ENCODE results near the gene PTPN1.

Gene PTPN1

DNA sequence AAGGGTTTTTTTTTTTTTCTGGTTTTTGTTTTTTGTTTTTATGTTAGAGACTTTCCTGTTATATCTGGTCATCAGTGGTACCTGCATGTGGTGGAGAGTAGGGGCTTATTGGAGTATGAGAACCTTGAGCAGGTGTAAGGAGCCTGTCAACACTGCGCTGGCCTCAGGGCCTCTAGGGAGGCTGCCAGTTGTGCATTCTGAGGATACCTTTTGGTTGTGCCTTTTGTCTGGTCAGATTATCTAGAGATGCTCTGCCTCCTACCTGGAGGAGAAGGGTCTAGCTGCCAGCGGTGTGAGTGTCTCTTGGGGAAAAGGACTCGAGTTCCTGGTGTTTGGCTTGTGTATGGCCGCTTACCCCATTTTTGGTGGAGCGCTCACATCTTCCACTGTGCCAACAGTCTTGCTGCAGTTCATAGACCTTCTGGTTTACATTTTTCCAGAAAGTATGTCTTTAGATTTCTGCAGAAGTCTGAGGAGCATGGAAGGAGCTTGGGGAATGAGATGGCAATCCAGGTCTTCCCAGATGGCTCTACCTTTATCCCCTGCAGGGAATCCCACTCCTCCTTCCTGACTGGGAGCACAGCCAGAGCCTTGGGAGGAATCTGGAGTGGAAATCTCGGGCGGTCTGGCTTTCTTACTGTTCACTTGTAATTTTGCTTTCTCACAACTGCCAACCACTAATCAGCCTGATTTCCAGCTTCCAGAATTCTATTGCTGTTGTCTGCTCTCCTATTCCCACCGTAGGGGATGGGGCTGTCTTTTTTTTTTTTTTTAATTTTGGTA, 49.9 kb downstream of the PTPN1 start (continued):
- TF ChIP-seq, protein P1, sequence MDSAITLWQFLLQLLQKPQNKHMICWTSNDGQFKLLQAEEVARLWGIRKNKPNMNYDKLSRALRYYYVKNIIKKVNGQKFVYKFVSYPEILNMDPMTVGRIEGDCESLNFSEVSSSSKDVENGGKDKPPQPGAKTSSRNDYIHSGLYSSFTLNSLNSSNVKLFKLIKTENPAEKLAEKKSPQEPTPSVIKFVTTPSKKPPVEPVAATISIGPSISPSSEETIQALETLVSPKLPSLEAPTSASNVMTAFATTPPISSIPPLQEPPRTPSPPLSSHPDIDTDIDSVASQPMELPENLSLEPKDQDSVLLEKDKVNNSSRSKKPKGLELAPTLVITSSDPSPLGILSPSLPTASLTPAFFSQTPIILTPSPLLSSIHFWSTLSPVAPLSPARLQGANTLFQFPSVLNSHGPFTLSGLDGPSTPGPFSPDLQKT (IDR thresholded peaks at IDR 0.05; ENCODE audit: borderline replicate concordance, low read depth, low read length), result no peak
- TF ChIP-seq, protein P2, sequence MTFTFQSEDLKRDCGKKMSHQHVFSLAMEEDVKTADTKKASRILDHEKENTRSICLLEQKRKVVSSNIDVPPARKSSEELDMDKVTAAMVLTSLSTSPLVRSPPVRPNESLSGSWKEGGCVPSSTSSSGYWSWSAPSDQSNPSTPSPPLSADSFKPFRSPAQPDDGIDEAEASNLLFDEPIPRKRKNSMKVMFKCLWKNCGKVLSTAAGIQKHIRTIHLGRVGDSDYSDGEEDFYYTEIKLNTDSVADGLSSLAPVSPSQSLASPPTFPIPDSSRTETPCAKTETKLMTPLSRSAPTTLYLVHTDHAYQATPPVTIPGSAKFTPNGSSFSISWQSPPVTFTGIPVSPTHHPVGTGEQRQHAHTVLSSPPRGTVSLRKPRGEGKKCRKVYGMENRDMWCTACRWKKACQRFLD (tag by site-specific recombination; IDR thresholded peaks at IDR 0.05), result no peak
- TF ChIP-seq ZNF670 (tag by site-specific recombination; IDR thresholded peaks at IDR 0.05; ENCODE audit: low read depth) (no peak), RBAK (tag by site-specific recombination; IDR thresholded peaks at IDR 0.05) (no peak)

DNA sequence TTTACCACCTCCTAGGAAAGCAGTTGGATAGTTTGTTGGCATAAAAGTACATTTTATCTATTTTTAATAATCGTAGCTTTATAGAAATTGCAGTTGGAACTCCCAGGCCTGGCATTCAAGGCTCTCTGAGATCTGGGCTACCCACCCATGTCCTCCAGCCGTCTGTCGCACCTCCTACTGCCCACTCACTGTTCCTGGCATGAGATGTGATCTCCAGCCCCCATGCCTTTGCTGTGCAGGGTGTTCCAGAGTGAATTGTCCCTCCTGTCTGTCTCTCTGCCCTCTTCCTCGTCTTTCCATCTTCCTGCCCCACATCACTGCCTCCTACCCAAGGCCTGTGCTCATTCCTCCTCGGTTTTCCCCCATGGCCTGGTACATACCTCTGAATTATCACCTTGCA, 50.7 kb downstream of the PTPN1 start:
- Histone ChIP-seq H3K4me3 (ENCODE audit: low read depth, low read length) (no peak overlapping the region), H3K4me1 (ENCODE audit: control insufficient read depth, insufficient read depth, low read length) (peaks cover 3% of the 10 kb centered on the region), H3K27ac (ENCODE audit: extremely low read depth, low read depth, low read length) (no peak overlapping the region), H3K9me3 (ENCODE audit: control insufficient read depth, insufficient read depth, low read depth, low read length) (no peaks in the 10 kb centered on the region), H3K36me3 (ENCODE audit: control insufficient read depth in 2 of 2, insufficient read depth in 1 of 2, low read length in 2 of 2) (peaks cover 0 to 25% of the 10 kb centered on the region in 2 experiments; a peak in 1 of 3 replicates)
- TF ChIP-seq ZNF623 (tag by site-specific recombination; IDR thresholded peaks at IDR 0.05) (no peak), ZFHX2 (tag by site-specific recombination; conservative IDR thresholded peaks at IDR 0.05) (peak; percentile 50), SCRT1 (tag by site-specific recombination; IDR thresholded peaks at IDR 0.05; ENCODE audit: borderline replicate concordance) (no peak), EGR2 (tag by site-specific recombination; IDR thresholded peaks at IDR 0.05; ENCODE audit: low read depth) (peak; percentile 73)
- CTCF ChIA-PET, result interaction anchor here (0.7 to 1.4 kb wide), 4 partner anchors 9 to 1875 kb away, joined by 3 to 6 read pairs (median 4); no protein-coding TSS in a partner anchor
- POLR2A ChIA-PET, result no interaction called here

DNA sequence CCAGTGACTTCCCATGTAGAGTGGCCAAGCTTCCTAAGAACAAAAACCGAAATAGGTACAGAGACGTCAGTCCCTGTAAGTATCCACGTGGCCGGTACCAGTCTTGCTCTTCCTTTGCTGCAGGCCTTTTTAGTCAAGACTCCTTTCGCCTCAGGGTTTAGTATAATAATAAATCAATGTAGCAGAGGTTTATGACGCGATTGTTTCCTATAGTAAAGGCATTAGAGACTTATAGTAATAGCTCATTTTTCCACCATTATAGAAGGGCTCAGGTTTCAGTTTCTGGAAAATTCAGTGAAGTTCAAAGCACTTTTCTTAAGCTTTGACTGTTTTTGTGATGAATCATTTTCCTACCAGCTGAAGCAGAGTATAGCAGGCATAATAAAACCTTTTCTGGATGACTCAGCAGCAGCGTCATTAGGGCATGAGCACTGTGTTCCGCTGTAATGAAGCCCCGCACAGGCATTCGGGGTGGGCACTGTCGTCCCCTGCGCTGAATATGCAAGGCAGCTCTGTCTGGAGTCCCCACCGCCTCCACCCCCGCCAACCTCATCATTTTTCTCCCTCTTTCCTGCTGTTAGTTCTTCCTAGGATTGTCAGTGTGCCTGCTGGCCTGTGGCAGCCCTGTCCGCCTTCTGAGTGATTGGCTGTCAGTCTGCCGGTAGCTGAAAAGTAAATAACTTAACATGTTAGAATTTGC, 51.3 kb downstream of the PTPN1 start:
- Histone ChIP-seq H3K9me3 (ENCODE audit: control insufficient read depth, insufficient read depth, low read depth, low read length) (no peaks in the 10 kb centered on the region), H3K4me3 (ENCODE audit: low read depth, low read length) (no peak overlapping the region), H3K4me1 (ENCODE audit: control insufficient read depth, insufficient read depth, low read length) (peaks cover 3% of the 10 kb centered on the region), H3K36me3 (ENCODE audit: control insufficient read depth in 2 of 2, insufficient read depth in 1 of 2, low read length in 2 of 2) (peaks cover 0 to 32% of the 10 kb centered on the region in 2 experiments; a peak in 1 of 3 replicates), H3K27ac (ENCODE audit: extremely low read depth, low read depth, low read length) (no peak overlapping the region)
- CTCF ChIA-PET, result interaction anchor here (0.7 to 1.5 kb wide), 8 partner anchors 9 to 1874 kb away, joined by 3 to 6 read pairs (median 4); no protein-coding TSS in a partner anchor
- POLR2A ChIA-PET, result interaction anchor here (1.1 kb wide), 1 partner anchor 51 kb away, joined by 4 read pairs; no protein-coding TSS in a partner anchor
- TF ChIP-seq, protein P3, sequence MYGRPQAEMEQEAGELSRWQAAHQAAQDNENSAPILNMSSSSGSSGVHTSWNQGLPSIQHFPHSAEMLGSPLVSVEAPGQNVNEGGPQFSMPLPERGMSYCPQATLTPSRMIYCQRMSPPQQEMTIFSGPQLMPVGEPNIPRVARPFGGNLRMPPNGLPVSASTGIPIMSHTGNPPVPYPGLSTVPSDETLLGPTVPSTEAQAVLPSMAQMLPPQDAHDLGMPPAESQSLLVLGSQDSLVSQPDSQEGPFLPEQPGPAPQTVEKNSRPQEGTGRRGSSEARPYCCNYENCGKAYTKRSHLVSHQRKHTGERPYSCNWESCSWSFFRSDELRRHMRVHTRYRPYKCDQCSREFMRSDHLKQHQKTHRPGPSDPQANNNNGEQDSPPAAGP (tag by site-specific recombination; IDR thresholded peaks at IDR 0.05), result 0 out of 2 replicates have a peak, but pooled peaks have one; percentile 26
- TF ChIP-seq OVOL3 (tag by site-specific recombination; IDR thresholded peaks at IDR 0.05), result no peak
- TF ChIP-seq ZEB2 (tag by site-specific recombination; IDR thresholded peaks at IDR 0.05), result peak; percentile 78; the same call in 1 of the 2 replicates
- TF ChIP-seq TRIM28 (IDR thresholded peaks at IDR 0.05; ENCODE audit: borderline replicate concordance, low read length), result peak; percentile 41; the same call in 1 of the 2 replicates
- peak; percentile 70 for TF ChIP-seq TCF7L2 (IDR thresholded peaks at IDR 0.05; ENCODE audit: borderline replicate concordance, low read depth, low read length)
- TF ChIP-seq ZBTB48 (tag by site-specific recombination; IDR thresholded peaks at IDR 0.05), result no peak
- no peak for TF ChIP-seq ZNF23 (tag by site-specific recombination; IDR thresholded peaks at IDR 0.05; ENCODE audit: borderline replicate concordance)
- no peak for TF ChIP-seq ZNF174 (tag by site-specific recombination; IDR thresholded peaks at IDR 0.05)
- TF ChIP-seq, protein P4, sequence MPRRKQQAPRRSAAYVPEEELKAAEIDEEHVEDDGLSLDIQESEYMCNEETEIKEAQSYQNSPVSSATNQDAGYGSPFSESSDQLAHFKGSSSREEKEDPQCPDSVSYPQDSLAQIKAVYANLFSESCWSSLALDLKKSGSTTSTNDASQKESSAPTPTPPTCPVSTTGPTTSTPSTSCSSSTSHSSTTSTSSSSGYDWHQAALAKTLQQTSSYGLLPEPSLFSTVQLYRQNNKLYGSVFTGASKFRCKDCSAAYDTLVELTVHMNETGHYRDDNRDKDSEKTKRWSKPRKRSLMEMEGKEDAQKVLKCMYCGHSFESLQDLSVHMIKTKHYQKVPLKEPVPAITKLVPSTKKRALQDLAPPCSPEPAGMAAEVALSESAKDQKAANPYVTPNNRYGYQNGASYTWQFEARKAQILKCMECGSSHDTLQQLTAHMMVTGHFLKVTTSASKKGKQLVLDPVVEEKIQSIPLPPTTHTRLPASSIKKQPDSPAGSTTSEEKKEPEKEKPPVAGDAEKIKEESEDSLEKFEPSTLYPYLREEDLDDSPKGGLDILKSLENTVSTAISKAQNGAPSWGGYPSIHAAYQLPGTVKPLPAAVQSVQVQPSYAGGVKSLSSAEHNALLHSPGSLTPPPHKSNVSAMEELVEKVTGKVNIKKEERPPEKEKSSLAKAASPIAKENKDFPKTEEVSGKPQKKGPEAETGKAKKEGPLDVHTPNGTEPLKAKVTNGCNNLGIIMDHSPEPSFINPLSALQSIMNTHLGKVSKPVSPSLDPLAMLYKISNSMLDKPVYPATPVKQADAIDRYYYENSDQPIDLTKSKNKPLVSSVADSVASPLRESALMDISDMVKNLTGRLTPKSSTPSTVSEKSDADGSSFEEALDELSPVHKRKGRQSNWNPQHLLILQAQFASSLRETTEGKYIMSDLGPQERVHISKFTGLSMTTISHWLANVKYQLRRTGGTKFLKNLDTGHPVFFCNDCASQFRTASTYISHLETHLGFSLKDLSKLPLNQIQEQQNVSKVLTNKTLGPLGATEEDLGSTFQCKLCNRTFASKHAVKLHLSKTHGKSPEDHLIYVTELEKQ (tag by site-specific recombination; IDR thresholded peaks at IDR 0.05; ENCODE audit: borderline replicate concordance), result 0 out of 2 replicates have a peak, but pooled peaks have one; percentile 43
- TF ChIP-seq ZFP69B (tag by site-specific recombination; IDR thresholded peaks at IDR 0.05), result 0 out of 2 replicates have a peak, but pooled peaks have one; percentile 30
- TF ChIP-seq ZNF624 (tag by site-specific recombination; IDR thresholded peaks at IDR 0.05), result no peak
- TF ChIP-seq KLF10 (tag by site-specific recombination; IDR thresholded peaks at IDR 0.05), result 0 out of 2 replicates have a peak, but pooled peaks have one; percentile 21
- peak; percentile 63 for TF ChIP-seq PRDM1 (tag by site-specific recombination; IDR thresholded peaks at IDR 0.05)
- TF ChIP-seq, protein P5, sequence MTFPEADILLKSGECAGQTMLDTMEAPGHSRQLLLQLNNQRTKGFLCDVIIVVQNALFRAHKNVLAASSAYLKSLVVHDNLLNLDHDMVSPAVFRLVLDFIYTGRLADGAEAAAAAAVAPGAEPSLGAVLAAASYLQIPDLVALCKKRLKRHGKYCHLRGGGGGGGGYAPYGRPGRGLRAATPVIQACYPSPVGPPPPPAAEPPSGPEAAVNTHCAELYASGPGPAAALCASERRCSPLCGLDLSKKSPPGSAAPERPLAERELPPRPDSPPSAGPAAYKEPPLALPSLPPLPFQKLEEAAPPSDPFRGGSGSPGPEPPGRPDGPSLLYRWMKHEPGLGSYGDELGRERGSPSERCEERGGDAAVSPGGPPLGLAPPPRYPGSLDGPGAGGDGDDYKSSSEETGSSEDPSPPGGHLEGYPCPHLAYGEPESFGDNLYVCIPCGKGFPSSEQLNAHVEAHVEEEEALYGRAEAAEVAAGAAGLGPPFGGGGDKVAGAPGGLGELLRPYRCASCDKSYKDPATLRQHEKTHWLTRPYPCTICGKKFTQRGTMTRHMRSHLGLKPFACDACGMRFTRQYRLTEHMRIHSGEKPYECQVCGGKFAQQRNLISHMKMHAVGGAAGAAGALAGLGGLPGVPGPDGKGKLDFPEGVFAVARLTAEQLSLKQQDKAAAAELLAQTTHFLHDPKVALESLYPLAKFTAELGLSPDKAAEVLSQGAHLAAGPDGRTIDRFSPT (tag by site-specific recombination; IDR thresholded peaks at IDR 0.05), result peak; percentile 93
